BLaER1 treated with 17β-estradiol and CSF1 and Interleukin-3, amounts not matched to agents 10 nM and 100 nM (cell line): ENCODE data around the gene ITGB3.
A peak's percentile ranks its signal among the peaks of the same experiment; 100 is the strongest.
"Not testable (repeated sequence)": the region's sequence is repeated elsewhere in the genome, so short reads cannot be mapped to it uniquely, and the experiment has no call there.

Experiments
- H3K27ac ChIP-seq, 11 experiments: shearing (Covaris generic); formaldehyde crosslinking; 2 replicates each; pipeline ENCODE4 v1.8.1; 2022
- H3K27me3 ChIP-seq, 11 experiments: shearing (Covaris generic); formaldehyde crosslinking; 2 replicates each; pipeline ENCODE4 v1.8.1; 2022
- H3K36me3 ChIP-seq, 11 experiments: shearing (Covaris generic); formaldehyde crosslinking; 2 replicates each; pipeline ENCODE4 v1.8.1; 2022
- H3K4me1 ChIP-seq, 10 experiments: shearing (Covaris generic); formaldehyde crosslinking; 2 replicates each; pipeline ENCODE4 v1.8.1; 2022
- H3K4me2 ChIP-seq, 11 experiments: shearing (Covaris generic); formaldehyde crosslinking; 2 replicates each; pipeline ENCODE4 v1.8.1; 2022
- H3K4me3 ChIP-seq, 10 experiments: shearing (Covaris generic); formaldehyde crosslinking; 2 replicates each; pipeline ENCODE4 v1.8.1; 2022
- H3K9ac ChIP-seq, 11 experiments: shearing (Covaris generic); formaldehyde crosslinking; 2 replicates each; pipeline ENCODE4 v1.8.1; 2022
- H3K9me3 ChIP-seq, 11 experiments: shearing (Covaris generic); formaldehyde crosslinking; replicated peaks in 1 of 11; 2 replicates each; pipeline ENCODE4 v1.8.1; 2022
- H4K20me1 ChIP-seq, 11 experiments: shearing (Covaris generic); formaldehyde crosslinking; 2 replicates each; pipeline ENCODE4 v1.8.1; 2022
- Cebpa-rat ChIP-seq, 11 experiments: shearing (Covaris generic); IDR thresholded peaks; 2 replicates each; pipeline ENCODE4 v1.8.1; 2022

Gene ITGB3

GRCh38 chr17:47254403-47254943, 846 bp downstream of the ITGB3 start:
- Histone ChIP-seq H3K4me3 (peak overlapping the region; percentile 61 to 75 (median 67)), H3K27ac (no peak overlapping the region; a peak in 1 of 22 replicates), H3K9me3 (peaks cover 0 to 7% (median 0%) of the 10 kb centered on the region in 11 experiments; a peak in 5 of 22 replicates), H3K36me3 (no peaks in the 10 kb centered on the region), H3K27me3 (peaks cover 27 to 58% (median 38%) of the 10 kb centered on the region in 11 experiments), H3K4me1 (peaks cover 29 to 39% (median 36%) of the 10 kb centered on the region in 10 experiments), H4K20me1 (peaks cover 0 to 34% (median 0%) of the 10 kb centered on the region in 11 experiments; a peak in 4 of 22 replicates), H3K9ac (peak overlapping the region; percentile 36 to 78 (median 60); a peak in 19 of 22 replicates), H3K4me2 (peak overlapping the region; percentile 92 to 100 (median 98))
- TF ChIP-seq Cebpa-rat (IDR thresholded peaks at IDR 0.05): no peak

GRCh38 chr17:47257651-47258339, 4.2 kb downstream of the ITGB3 start:
- peak overlapping the region in 2 of 11 experiments; percentile 3 to 16; a peak in 1 of 22 replicates for H3K27ac ChIP-seq
- peak overlapping the region in 1 of 11 experiments; percentile 8; a peak in 2 of 22 replicates for H3K9ac ChIP-seq
- H3K36me3 ChIP-seq: no peaks in the 10 kb centered on the region
- H3K9me3 ChIP-seq: peaks cover 0 to 7% (median 0%) of the 10 kb centered on the region in 11 experiments; a peak in 5 of 22 replicates
- peaks cover 27 to 58% (median 34%) of the 10 kb centered on the region in 11 experiments for H3K27me3 ChIP-seq
- 0 out of 20 replicates have a peak overlapping the region, but pooled peaks of 1 of the 10 experiments have one; percentile 16 for H3K4me3 ChIP-seq
- H3K4me1 ChIP-seq: peaks cover 38 to 52% (median 45%) of the 10 kb centered on the region in 10 experiments
- no peak for TF ChIP-seq Cebpa-rat (IDR thresholded peaks at IDR 0.05)
- peak overlapping the region; percentile 55 to 85 (median 73) for H3K4me2 ChIP-seq
- peaks cover 0 to 26% (median 0%) of the 10 kb centered on the region in 11 experiments; a peak in 4 of 22 replicates for H4K20me1 ChIP-seq

GRCh38 chr17:47262586-47262985, 9.0 kb downstream of the ITGB3 start:
- H3K4me2 ChIP-seq: peak overlapping the region; percentile 18 to 76 (median 66)
- H3K9me3 ChIP-seq: peaks cover 2 to 11% (median 5%) of the 10 kb centered on the region in 11 experiments; a peak in 16 of 22 replicates
- H3K36me3 ChIP-seq: no peaks in the 10 kb centered on the region
- TF ChIP-seq Cebpa-rat (IDR thresholded peaks at IDR 0.05): no peak
- peaks cover 0 to 17% (median 0%) of the 10 kb centered on the region in 11 experiments; a peak in 7 of 22 replicates for H3K27me3 ChIP-seq
- no peak overlapping the region for H3K9ac ChIP-seq
- peaks cover 0 to 6% (median 0%) of the 10 kb centered on the region in 11 experiments; a peak in 3 of 22 replicates for H4K20me1 ChIP-seq
- H3K4me1 ChIP-seq: peaks cover 34 to 54% (median 38%) of the 10 kb centered on the region in 10 experiments
- H3K27ac ChIP-seq: peak overlapping the region in 2 of 11 experiments; percentile 17 to 39; a peak in 2 of 22 replicates
- no peak overlapping the region for H3K4me3 ChIP-seq

- Histone ChIP-seq H3K27ac (no peak overlapping the region), H3K4me3 (no peak overlapping the region), H3K36me3 (no peaks in the 10 kb centered on the region), H3K27me3 (peaks cover 0 to 15% (median 0%) of the 10 kb centered on the region in 11 experiments; a peak in 6 of 22 replicates), H3K4me1 (peaks cover 23 to 42% (median 26%) of the 10 kb centered on the region in 10 experiments), H3K9me3 (peaks cover 15 to 22% (median 19%) of the 10 kb centered on the region in 11 experiments), H3K4me2 (peak overlapping the region in 6 of 11 experiments; percentile 1 to 43 (median 12); a peak in 7 of 22 replicates), H4K20me1 (no peaks in the 10 kb centered on the region), H3K9ac (no peak overlapping the region)
- no peak for TF ChIP-seq Cebpa-rat (IDR thresholded peaks at IDR 0.05)
Observed at GRCh38 chr17:47264166-47264565, 10.5 kb downstream of the ITGB3 start.

- Histone ChIP-seq H3K36me3 (no peaks in the 10 kb centered on the region), H3K9ac (no peak overlapping the region), H3K4me2 (peak overlapping the region in 10 of 11 experiments; percentile 1 to 66 (median 32); a peak in 13 of 22 replicates), H3K27me3 (peaks cover 0 to 8% (median 0%) of the 10 kb centered on the region in 11 experiments; a peak in 2 of 22 replicates), H3K27ac (no peak overlapping the region), H3K4me1 (peaks cover 21 to 41% (median 27%) of the 10 kb centered on the region in 10 experiments), H3K4me3 (no peak overlapping the region), H4K20me1 (no peaks in the 10 kb centered on the region), H3K9me3 (peaks cover 22 to 41% (median 29%) of the 10 kb centered on the region in 11 experiments)
- no peak for TF ChIP-seq Cebpa-rat (IDR thresholded peaks at IDR 0.05)
Observed at GRCh38 chr17:47265983-47266541, 12.4 kb downstream of the ITGB3 start.

- Histone ChIP-seq H3K27me3 (peaks cover 0 to 8% (median 0%) of the 10 kb centered on the region in 11 experiments; a peak in 2 of 22 replicates), H3K36me3 (no peaks in the 10 kb centered on the region), H3K4me1 (peaks cover 20 to 42% (median 27%) of the 10 kb centered on the region in 10 experiments), H3K9ac (no peak overlapping the region), H3K27ac (no peak overlapping the region), H3K4me3 (no peak overlapping the region), H3K9me3 (peaks cover 22 to 41% (median 29%) of the 10 kb centered on the region in 11 experiments), H4K20me1 (no peaks in the 10 kb centered on the region), H3K4me2 (no peak overlapping the region)
- no peak for TF ChIP-seq Cebpa-rat (IDR thresholded peaks at IDR 0.05)
Observed at GRCh38 chr17:47266782-47267181, 13.2 kb downstream of the ITGB3 start.

- H3K4me2 ChIP-seq: no peak overlapping the region
Observed at GRCh38 chr17:47267354-47267828, 13.8 kb downstream of the ITGB3 start.

GRCh38 chr17:47268964-47269363, 15.3 kb downstream of the ITGB3 start:
- not testable (repeated sequence) for H3K27me3 ChIP-seq, H3K4me2 ChIP-seq, H3K27ac ChIP-seq, H3K36me3 ChIP-seq, H3K4me3 ChIP-seq, H4K20me1 ChIP-seq, H3K9ac ChIP-seq
- H3K9me3 ChIP-seq: peaks cover 22 to 41% (median 29%) of the 10 kb centered on the region in 11 experiments
- peaks cover 5 to 25% (median 19%) of the 10 kb centered on the region in 10 experiments; a peak in 18 of 20 replicates for H3K4me1 ChIP-seq

More at GRCh38 chr17:47267354-47267828, 13.8 kb downstream of the ITGB3 start:
- Histone ChIP-seq H3K4me1 (peaks cover 19 to 37% (median 24%) of the 10 kb centered on the region in 10 experiments), H3K9me3 (peaks cover 22 to 41% (median 29%) of the 10 kb centered on the region in 11 experiments), H3K36me3 (no peaks in the 10 kb centered on the region), H3K9ac (no peak overlapping the region), H3K4me3 (no peak overlapping the region), H3K27ac (no peak overlapping the region), H3K27me3 (peaks cover 0 to 8% (median 0%) of the 10 kb centered on the region in 11 experiments; a peak in 2 of 22 replicates), H4K20me1 (no peaks in the 10 kb centered on the region)
- no peak for TF ChIP-seq Cebpa-rat (IDR thresholded peaks at IDR 0.05)

GRCh38 chr17:47269561-47270280, 16.1 kb downstream of the ITGB3 start:
- H3K4me3 ChIP-seq, H3K27me3 ChIP-seq, H4K20me1 ChIP-seq, H3K4me2 ChIP-seq, H3K36me3 ChIP-seq, H3K9ac ChIP-seq, H3K27ac ChIP-seq: not testable (repeated sequence)
- peaks cover 3 to 30% (median 24%) of the 10 kb centered on the region in 10 experiments for H3K4me1 ChIP-seq
- peaks cover 22 to 41% (median 29%) of the 10 kb centered on the region in 11 experiments for H3K9me3 ChIP-seq
